ENCODE results near the gene FLRT1.

GRCh38 chr11:63998558-63999348 is 37.0 kb upstream of the FLRT1 start:
- TF ChIP-seq EP300 (IDR thresholded peaks at IDR 0.05; ENCODE audit: borderline replicate concordance) (no peak), TAF1 (IDR thresholded peaks at IDR 0.05; ENCODE audit: low read depth) (no peak), REST (IDR thresholded peaks at IDR 0.05; ENCODE audit: low read depth) (no peak), YY1 (IDR thresholded peaks at IDR 0.05; ENCODE audit: low read depth) (no peak), TCF12 (IDR thresholded peaks at IDR 0.05; ENCODE audit: low read depth) (no peak), CEBPB (IDR thresholded peaks at IDR 0.05) (no peak), CREB1 (IDR thresholded peaks at IDR 0.05; ENCODE audit: low read depth) (no peak), EGR1 (IDR thresholded peaks at IDR 0.05) (no peak), NFIC (IDR thresholded peaks at IDR 0.05) (no peak), MAX (IDR thresholded peaks at IDR 0.05) (no peak), ZBTB7A (IDR thresholded peaks at IDR 0.05; ENCODE audit: low read depth) (no peak), FOXM1 (IDR thresholded peaks at IDR 0.05; ENCODE audit: borderline replicate concordance, low read depth) (no peak), RAD21 (IDR thresholded peaks at IDR 0.05; ENCODE audit: low read depth) (no peak)
- TF ChIP-seq, protein P1, sequence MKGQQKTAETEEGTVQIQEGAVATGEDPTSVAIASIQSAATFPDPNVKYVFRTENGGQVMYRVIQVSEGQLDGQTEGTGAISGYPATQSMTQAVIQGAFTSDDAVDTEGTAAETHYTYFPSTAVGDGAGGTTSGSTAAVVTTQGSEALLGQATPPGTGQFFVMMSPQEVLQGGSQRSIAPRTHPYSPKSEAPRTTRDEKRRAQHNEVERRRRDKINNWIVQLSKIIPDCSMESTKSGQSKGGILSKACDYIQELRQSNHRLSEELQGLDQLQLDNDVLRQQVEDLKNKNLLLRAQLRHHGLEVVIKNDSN (IDR thresholded peaks at IDR 0.05), result no peak

Measured in Ishikawa (cell line).